ENCODE results near the gene GALNT12.

GALNT12 gene

GRCh38 chr9:98783518-98784226, 23.8 kb upstream of the GALNT12 start:
- peak; percentile 59 for DNase-seq

DNA sequence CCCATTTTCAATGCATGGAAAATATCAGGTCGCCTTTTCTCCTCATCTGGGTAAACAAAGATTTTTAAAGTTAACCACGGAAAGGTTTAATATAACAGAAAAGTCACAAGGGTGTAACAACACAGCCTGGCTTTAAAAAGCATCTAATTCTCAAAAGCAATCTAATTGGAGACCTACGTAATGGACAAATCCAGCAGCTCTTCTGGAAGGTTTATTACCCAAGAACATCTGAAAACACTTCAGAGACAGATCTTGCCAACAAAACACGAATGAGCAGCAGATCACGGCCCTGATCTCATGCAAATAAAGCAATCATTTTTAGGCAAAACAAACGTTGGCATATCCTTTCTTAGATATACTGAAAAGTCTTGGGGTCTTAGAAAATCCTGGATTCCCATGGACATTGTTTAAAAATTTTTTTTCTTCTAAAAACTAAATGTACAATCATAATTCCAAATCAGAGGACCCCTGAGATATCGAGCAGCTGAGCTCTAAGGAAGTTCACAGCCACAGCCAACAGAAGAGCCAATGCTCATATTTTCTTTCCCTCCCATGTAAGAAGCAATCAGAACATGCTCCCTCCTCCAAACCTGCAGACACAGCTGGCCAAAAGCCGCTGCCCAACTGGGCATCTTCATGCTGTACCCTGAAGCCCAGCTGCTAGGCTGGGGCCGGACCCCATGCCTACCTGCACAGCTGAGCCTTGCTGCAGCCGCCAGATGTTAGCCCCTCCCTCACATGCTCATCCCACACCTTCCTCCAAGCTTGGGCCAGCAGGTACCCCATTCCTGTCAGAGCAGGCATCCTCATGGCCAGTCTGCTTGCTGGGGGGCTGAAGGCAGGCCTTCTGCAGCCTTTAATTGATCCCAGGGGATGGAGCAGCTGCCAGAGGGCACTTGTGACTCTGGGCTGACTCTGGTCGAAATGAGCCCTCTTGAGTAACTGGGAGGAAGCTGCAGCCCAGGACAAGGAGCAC, 22.4 kb upstream of the GALNT12 start:
- DNase-seq = no peak

GRCh38 chr9:98786750-98787510, 20.5 kb upstream of the GALNT12 start:
- DNase-seq = no peak

- no peak for DNase-seq
Measured at GRCh38 chr9:98787766-98788335, 19.6 kb upstream of the GALNT12 start.

DNA sequence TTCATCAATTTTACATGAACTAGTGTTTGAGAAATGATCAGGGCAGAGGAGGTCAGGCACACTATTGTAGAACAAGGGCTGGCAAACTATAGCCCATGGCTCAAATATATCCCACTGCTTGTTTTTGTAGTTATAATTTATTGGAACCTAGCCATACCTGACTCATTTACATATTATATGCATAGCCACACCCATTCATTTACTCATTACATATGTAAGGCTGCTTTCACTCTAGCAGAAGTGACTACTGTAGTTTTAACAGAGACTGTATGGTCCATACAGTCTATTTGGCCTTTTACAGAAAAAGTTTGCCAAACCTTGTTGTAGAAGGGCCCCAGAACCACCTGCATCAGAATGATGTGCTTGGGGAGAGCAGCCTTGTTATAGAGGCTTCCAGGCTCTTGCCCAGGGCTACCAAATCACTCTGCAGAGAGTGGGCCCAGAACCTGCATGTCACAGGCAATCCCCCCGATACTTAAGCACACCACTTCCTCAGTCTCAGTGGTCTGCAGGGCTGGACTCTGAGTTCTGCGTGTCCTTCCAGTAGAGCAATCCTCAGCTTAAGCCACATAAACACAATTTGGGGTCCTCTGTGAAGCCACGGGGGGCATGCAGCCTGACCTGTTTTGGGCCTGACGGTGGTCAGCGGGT, 17.9 kb upstream of the GALNT12 start:
- no peak for DNase-seq

GRCh38 chr9:98790134-98790841, 17.2 kb upstream of the GALNT12 start:
- no peak for DNase-seq

DNA sequence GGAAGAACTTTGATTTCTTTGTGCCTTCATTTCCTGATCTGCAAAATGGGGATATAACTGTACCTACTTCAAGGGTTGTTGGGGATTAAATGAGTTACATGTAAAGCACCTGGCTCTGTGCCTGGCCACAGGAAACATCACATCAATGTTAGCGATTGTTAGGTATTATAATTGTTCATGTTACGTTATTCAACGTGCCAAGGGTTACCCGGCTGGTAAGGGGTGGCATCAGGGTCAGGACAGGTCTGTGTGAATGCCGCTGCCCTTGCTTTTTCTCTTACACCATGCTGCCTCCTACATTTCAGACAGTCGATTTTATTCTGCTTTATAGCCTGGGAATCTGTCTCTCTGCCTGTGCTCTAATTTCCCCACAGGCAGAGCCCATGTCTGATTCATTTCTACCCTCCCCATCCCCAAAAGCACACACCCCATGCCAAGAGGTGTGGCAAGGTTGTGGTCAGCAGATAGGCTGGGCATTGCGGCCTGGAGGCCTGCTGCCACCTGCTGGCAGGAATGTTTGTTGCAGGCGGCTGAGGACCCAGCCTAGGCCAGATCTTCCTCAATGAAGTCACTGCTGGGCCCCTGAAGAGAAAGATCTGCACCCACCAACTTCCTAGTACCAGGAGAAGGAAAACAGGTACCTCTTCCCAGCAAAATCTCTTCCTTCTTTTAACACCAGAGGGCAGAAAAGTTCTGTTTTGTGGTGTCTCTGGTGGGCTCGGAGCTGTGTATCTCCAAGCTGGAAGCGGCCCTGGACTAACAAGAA, 16.4 kb upstream of the GALNT12 start:
- peak; percentile 89 for DNase-seq

DNA sequence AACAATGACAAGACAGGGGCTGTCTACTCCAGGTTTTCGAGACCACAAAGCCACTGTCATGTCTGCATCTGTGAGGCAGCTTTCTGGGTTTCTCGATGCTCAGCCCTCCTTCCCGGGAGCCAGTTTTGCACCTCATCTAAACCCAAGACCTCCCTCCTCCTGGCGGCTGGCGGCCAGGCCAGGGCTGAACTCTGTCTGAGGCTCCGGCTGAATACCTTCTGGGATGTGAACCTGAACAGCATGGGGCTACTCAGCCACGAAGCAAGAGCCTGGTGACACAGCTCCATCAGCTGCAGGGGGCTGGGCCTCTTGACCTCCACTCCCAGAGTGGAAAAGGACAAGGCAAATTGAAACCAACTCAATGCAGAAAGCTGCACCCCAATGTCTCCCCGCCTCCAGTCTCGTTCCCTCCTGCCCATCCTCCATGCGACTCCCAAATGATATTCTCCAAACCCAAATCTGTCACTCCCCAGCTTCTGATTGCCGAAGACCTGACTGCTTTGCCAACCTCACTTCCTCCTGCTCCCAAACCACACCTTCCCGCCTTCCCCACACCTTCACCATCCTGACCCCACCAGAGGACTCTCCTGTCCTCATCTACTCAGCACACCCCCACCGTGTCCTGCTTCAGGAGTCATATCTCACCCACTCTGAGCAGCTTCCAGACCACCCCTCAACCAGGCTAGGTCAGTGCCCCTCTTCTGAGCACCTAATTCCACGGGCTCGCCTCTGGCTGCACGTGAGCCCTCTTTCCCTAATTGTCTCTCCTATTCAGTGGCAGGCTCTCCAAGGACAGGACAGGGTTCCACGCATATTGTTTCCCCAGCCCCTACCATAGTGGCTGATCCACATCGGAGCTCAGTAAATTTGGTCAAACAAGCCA, 15.6 kb upstream of the GALNT12 start:
- no peak for DNase-seq

DNA sequence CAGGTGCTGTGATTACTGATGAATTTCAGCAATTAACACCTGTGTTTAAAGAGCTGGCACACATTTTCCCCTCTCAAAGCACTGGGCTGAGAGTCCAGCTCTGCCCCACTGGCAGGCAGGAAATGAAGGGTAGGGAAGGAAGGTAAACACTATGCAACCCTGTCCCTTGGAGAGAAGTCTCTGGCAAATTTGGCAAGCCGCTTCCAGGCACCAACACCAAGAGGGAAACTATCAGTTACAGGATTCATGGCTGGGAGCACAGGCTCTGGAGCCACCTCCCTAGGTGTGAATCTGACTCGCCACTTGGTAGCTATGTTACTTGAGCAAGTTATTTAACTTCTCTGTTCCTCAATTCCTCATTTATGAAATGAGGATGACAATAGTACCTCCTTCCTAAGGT, 14.4 kb upstream of the GALNT12 start:
- no peak for DNase-seq

GRCh38 chr9:98794802-98795201, 12.7 kb upstream of the GALNT12 start:
- no peak for DNase-seq

DNA sequence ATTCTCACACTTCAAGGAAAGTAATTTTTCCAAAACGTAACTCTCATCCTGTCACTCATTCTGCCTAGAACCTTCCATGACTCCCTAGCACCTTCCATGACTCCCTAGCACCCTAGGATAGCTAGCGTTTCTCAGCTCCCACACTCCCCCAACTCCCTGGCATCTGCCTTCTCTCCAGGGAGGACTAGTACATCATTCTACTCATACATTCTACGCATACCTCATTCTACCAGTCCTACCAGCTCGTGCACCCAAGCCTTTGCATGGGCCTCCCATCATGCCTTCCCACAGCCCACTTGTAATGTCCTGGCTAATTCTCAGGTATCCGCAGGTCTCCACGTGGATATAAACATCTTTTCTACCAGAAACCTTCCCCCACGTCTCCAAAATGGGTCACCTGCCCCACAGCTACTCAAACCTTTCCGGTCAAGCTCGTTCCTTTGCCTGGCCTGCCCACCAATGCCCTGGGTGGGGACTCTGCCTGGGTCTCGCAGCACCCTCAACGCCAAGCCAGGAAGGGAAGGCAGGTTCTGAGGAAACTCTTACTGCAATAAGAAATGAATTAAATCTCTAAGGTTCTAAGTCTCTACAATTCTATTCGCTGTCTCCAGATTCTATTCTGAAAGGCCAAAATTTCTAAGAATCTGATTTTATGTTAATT, 12.0 kb upstream of the GALNT12 start:
- DNase-seq = no peak

DNA sequence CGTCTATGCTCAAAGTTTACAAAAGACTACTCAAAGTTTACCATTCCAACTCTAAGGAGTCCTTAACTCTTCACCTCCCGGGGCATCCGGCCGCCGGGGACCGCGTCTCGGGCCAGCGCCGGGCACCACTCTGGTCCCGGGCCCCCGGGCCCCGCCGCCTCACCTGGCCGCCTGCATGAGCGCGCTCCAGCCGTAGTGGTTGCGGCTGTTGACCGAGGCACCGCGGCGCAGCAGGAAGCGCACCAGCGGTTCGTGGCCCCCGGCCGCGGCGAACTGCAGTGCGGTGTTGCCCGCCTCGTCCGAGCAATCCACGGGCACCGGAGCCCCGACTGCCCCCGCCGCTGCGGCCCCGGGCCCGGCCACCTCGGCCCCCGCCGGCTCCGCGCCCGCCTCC, 11.5 kb upstream of the GALNT12 start:
- no peak for DNase-seq

DNA sequence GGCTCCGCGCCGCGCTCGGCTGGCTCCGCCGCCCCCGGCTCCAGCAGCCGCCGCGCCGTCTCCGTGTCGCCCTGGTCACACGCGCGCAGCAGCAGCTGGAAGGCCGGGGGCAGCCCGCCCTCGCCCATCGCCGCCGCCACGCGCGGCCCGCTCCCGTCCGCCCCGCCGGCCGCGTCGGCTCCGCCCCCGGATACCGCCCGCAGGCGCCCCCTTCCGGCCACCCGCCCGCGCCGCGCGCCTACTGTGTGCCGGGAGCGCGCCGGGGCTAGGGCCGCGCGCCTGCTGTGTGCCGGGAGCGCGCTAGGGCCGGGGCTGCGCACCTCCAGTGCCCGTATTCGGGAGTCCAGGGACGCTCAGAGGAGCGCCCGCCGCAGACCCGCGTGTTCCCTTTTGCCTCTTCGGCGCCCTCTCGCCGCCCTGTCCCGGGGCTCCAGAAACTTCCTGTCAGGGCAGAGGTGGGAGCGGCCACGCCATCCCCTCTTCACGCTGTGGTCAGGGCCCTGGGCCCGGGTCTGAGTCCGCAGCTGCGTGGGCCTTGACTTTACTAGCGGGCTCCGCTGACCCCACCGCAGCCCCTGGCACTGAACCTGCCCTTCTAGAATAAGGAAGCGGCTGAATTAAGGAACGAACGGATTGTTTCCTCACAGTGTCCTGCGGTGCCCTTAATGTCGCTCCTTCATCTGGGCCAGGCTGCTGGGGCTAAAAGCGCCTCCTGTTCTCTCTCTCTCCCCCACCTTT, 10.9 kb upstream of the GALNT12 start, which contains the start of gene ANKS6:
Gene ANKS6, minus strand, starts transcription at position 192 of the 738 bp plus-strand sequence. Its CDS starts 64 bp downstream, at position 128.
- peak; percentile 88 for DNase-seq

DNA sequence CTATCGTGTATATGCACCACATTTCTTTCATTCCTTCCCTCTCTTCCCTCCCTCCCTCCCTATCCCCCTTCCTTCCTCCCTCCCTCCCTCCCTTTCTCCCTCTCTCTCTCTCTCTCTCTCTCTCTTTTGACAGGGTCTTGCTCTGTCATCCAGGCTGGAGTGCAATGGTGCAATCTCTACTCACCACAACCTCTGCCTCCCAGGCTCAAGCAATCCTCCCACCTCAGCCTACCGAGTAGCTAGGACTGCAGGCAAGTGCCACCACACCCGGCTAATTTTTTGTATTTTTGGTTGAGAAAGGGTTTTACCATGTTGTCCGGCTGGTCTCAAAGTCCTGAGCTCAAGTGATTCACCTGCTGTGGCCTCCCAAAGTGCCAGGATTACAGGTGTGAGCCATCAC, 10.0 kb upstream of the GALNT12 start:
- no peak for DNase-seq

- DNase-seq = no peak
Measured at GRCh38 chr9:98798254-98798653, 9.2 kb upstream of the GALNT12 start.

GRCh38 chr9:98801561-98801960, 5.9 kb upstream of the GALNT12 start:
- no peak for DNase-seq

- no peak for DNase-seq
Measured at GRCh38 chr9:98801969-98802371, 5.5 kb upstream of the GALNT12 start.

DNA sequence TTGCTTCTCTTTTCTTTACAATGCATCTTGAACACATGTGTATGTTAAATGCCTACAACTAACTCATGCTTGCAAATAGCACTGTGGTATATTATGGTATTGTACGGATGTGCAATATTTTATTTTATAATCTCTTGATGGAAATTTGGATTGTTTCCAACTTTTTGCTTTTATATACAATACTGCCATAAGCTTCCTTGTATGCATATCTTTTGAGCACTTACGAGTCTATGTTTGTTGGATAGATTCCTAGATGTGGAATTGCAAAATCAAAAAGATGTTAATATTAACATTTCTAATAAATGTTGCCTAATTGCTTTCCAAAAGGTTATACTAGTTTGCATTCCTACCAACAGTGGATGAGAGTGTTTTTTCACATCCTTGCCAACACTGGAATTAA, 3.4 kb upstream of the GALNT12 start:
- no peak for DNase-seq
